ENCODE results near the gene SLC25A28.
A peak's percentile ranks its signal among the peaks of the same experiment; 100 is the strongest.

Gene SLC25A28

DNA sequence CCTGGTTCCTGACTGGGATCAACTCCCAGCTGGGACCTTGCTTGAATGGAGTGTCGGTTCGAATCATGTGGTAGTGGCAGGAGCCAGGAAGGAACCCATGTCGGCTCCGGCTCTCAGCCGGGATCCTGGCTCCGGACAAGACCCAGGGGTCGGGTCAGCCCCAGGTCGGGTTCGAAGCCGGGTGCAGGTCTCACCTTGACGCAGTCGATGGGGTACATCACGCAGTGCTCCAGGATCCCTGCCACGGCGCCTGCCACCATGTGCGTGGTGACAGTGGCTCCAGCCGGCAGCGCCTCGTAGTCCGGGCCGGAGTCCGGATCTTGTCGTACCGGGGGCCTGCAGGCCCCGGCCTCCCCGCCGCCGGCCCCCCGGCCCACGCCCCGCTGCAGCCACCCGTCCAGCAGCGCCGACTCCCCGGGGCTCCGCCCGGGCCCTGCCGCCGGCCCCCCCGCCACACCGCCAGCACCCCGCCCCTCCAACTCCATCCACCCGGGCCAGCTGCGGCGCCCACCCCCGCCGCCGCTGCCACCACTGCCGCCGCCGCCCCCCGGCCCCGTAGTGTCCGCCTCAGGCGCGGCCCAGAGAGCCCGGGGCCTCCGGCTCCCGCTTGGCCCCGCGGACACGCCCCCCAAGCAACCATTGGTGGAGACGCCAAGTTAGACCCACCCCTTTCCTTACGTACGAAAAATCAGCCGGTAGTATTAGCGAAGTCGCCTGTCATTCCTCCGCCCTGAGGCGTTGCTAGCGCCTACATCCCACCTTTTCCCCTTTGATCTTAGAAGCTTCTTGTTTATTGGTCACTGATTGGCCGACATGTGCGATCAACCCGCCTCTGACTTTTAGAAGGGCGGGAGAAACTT is at the start of gene SLC25A28:
TSS of gene SLC25A28 (minus strand) at position 589 of the 860 bp plus-strand sequence. CDS start at position 485, 104 bp downstream.
- DNase-seq (ENCODE audit: low spot score), result peak; percentile 95

GRCh38 chr10:99667108-99667751 is 47.0 kb upstream of the SLC25A28 start:
- DNase-seq (ENCODE audit: low spot score), result peak; percentile 54

GRCh38 chr10:99665304-99665703 is 45.1 kb upstream of the SLC25A28 start:
- no peak for DNase-seq (ENCODE audit: low spot score)

DNA sequence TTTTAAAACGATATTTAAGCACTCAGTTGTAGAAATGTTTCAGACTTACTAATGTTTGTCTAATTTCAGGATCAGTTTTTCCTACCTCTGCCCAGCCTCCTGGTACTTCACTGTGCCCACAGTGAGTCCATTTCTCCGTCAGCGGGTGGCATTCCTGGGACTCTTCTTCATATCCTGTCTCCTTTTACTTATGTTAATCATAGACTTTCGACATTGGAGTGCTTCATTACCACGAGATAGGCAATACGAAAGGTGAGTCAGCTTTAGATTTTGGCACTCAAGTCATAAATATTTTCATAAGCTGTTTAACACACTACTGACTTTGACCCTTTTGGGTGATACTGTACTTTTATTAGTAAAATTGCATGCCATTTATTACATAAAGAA is 41.1 kb upstream of the SLC25A28 start:
- peak; percentile 79 for DNase-seq (ENCODE audit: low spot score)

- peak; percentile 21 for DNase-seq (ENCODE audit: low spot score)
These were observed 40.6 kb upstream of the SLC25A28 start for GRCh38 chr10:99660662-99661376.

- no peak for DNase-seq (ENCODE audit: low spot score)
These were observed 39.7 kb upstream of the SLC25A28 start for GRCh38 chr10:99659868-99660366.

GRCh38 chr10:99659031-99659867 is 39.0 kb upstream of the SLC25A28 start, which contains the start of gene ENTPD7:
TSS of gene ENTPD7 (plus strand) at chr10:99659509. CDS start at chr10:99659957, 448 bp downstream.
- peak; percentile 99 for DNase-seq (ENCODE audit: low spot score)

DNA sequence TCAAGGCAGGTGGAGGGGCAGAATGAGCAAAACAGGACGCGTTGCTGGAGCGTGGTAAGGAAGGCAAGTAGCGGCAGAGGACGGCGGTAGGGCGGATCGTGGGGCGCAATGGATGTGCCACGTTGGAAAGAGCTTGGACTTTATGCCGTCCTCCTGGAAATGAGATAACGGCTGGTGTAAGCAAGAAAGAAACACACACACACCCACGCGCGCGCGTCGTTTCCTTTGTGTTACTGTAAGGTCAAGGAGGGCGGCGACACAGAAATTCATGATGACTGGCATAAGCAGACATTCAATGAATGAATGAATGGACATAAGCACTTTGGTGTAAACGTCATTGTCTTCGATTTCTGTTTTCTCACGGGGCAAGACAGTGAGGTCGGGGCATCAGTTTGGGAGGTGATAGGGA is 38.4 kb upstream of the SLC25A28 start:
- DNase-seq (ENCODE audit: low spot score), result peak; percentile 31

DNA sequence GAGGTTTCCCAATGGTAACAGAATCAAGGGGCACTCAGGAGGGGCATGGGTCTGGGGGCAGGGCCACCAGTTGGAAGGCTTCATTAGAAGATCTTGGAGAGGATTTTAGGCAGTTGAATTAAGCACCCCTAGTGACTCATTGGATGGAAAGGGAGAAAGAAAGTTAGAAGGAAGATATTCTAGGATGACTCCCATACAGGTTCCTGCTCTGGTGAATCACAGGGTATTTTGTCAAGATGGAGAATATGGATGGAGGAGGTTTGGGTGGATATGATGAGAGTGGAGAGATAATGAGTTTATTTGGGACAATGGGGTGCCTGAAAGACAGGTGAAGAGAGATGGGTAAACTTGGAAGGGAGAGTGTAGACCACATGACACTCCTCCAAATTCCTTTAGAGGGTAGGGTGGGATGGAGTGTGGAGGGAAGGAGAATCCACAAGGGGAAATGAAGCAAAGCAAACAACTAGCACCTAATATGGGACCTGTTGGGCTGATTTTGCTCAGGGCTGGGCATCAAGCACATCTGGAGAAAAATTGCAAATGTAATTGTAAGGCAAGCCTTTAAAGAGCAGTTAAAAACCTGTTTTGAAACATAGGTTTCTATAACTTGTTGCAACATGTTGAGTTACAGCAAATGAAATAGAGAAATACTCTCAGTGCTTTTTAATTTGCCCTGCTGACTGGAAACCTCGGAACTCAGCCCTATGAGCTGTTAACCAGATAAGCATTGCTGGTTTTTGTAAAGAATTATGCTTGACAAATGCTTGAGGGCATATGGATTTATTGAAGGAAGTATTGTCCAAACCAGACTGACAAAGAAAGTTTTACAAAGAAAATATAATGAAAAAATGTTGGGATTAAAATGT is 36.2 kb upstream of the SLC25A28 start:
- no peak for DNase-seq (ENCODE audit: low spot score)

- DNase-seq (ENCODE audit: low spot score), result no peak
These were observed 34.3 kb upstream of the SLC25A28 start for GRCh38 chr10:99654390-99655175.

DNA sequence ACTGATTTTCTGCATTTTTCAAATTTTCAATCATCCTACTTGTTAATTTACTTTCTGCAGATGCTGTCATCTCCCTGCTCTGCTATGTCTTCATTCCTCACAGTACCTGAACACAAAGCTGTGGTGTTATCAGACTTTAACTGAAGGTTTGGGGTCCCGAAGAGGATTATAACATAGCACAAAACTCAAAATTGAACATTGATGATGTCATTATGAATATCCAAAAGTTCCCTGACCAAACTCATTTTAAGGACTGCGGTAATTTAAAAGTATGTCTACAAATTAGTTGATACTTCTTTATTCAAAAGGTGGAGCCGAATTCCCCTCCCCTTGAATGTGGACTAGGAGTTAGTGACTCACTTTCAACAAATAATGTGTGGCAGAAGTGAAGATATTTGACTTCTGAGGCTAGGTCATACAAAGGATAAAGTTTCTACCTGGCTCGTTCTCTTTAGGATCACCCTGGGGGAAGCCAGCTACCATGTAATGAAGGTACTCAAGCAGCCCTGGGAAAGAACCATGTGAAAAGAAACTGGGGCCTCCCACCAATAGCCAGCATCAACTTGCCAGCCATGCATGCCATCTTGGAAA is 32.7 kb upstream of the SLC25A28 start:
- no peak for DNase-seq (ENCODE audit: low spot score)

GRCh38 chr10:99648717-99649116 is 28.5 kb upstream of the SLC25A28 start:
- no peak for DNase-seq (ENCODE audit: low spot score)

DNA sequence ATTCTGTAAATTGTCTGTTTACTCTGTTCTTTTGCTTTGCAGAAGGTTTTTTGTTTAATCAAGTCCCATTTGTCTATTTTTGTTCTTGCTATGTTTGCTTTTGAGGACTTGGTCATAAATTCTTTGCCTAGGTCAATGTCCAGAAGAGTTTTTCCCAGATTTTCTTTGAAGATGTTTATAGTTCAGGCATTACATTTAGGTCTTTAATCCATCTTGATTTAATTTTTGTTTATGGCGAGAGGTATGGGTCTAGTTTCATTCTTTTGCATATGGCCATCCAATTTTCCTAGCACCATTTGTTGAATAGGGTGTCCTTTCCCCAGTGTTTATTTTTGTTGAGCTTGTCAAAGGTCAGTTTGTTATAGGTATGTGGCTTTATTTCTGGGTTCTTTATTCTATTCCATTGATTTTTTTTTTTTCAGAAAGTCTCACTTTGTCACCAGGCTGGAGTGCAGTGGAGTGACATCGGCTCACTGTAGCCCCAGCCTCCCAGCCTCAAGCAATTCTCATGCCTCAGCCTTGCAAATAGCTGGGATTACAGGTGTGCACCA is 27.4 kb upstream of the SLC25A28 start:
- DNase-seq (ENCODE audit: low spot score), result no peak

DNA sequence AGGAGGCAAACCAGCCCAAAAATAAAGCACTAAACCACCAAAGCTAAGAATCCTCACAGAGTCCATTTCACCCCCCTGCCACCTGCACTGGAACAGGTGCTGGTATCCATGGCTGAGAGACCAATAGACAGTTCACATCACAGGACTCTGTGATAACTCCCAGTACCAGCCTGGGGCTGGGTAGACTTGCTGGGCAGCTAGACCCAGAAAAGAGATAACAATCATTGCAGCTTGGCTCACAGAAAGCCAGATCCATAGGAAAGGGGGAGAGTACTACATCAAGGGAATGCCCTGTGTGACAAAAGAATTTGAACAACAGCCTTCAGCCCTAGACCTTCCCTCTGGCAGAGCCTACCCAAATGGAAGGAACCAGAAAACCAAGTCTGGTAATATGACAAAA is 13.6 kb upstream of the SLC25A28 start:
- DNase-seq (ENCODE audit: low spot score), result no peak

GRCh38 chr10:99631496-99631895 is 11.3 kb upstream of the SLC25A28 start:
- peak; percentile 37 for DNase-seq (ENCODE audit: low spot score)

DNA sequence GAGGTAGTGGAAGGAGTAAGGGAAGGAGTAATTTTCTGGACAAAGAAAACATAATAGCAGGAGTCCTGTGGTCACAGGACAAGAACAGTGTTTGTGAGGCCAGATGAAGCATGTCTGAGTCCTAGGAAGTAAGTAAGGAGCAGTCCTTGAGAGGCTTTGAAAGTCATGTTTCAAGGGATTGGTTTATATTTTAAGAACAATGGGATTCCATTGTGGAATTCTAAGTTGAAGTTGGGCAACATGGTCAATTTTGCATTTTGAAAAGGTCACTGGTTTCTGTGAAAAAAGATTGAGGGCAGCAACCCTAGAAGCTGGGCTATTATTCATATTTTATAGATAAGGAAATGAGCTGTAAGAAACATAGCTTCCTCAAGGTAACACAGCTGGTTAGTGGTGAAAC is 10.8 kb upstream of the SLC25A28 start:
- no peak for DNase-seq (ENCODE audit: low spot score)

GRCh38 chr10:99630433-99630832 is 10.2 kb upstream of the SLC25A28 start:
- DNase-seq (ENCODE audit: low spot score), result peak; percentile 43

DNA sequence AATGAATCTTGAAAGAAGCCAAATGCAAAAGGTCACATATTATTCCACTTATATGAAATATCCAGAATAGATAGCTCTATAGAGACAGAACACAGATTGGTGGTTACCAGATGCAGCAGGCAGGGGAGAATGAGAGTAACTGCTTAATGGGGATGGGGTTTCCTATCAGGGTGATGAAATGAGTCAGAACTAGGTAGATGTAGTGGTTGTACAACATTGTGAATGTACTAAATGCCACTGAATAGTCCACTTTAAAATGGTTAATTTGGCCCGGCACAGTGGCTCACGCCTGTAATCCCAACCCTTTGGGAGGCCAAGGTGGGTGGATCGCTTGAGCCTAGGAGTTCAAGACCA is 9.4 kb upstream of the SLC25A28 start:
- no peak for DNase-seq (ENCODE audit: low spot score)

Measured in AG20443 (cell line).